Stimulated activated CD4-positive, alpha-beta T cell treated with anti-CD3 and anti-CD28 coated beads, Interleukin-12 subunit alpha, Interleukin-12 subunit beta, amount 100 ng/mL, for 24 hours (primary cell): ENCODE measurements around the gene CHERP.

ENCODE experiments used
- DNase-seq, 2 experiments: peaks; one replicate each; pipeline ENCODE4 v3.0.0-alpha.2; 2020; ENCODE audit warnings: low read depth in 2 of 2

CHERP gene

GRCh38 chr19:16542045-16542909, at the start of gene CHERP:
CHERP (minus strand) TSS chr19:16542437; CDS start chr19:16542378, 59 bp downstream.
- peak; percentile 90 to 91 for DNase-seq

- DNase-seq: no peak
Measured at GRCh38 chr19:16590876-16591802, 48.9 kb upstream of the CHERP start.

- no peak for DNase-seq
Measured at GRCh38 chr19:16589917-16590316, 47.7 kb upstream of the CHERP start.

- no peak for DNase-seq
Measured at GRCh38 chr19:16588824-16589577, 46.8 kb upstream of the CHERP start.

- peak in 1 of 2 experiments; percentile 54 for DNase-seq
Measured at GRCh38 chr19:16587833-16588823, 45.9 kb upstream of the CHERP start.

GRCh38 chr19:16586991-16587832, 45.0 kb upstream of the CHERP start:
- DNase-seq: peak in 1 of 2 experiments; percentile 41

- no peak for DNase-seq
Measured at GRCh38 chr19:16586477-16586871, 44.2 kb upstream of the CHERP start.

GRCh38 chr19:16585808-16586476, 43.7 kb upstream of the CHERP start:
- DNase-seq: no peak

GRCh38 chr19:16585094-16585801, 43.0 kb upstream of the CHERP start:
- DNase-seq: no peak

GRCh38 chr19:16584248-16585093, 42.2 kb upstream of the CHERP start:
- peak; percentile 73 to 87 for DNase-seq

- DNase-seq: no peak
Measured at GRCh38 chr19:16582486-16583261, 40.4 kb upstream of the CHERP start.

GRCh38 chr19:16581971-16582343, 39.7 kb upstream of the CHERP start:
- no peak for DNase-seq

- no peak for DNase-seq
Measured at GRCh38 chr19:16581145-16581970, 39.1 kb upstream of the CHERP start.

- no peak for DNase-seq
Measured at GRCh38 chr19:16579381-16579780, 37.1 kb upstream of the CHERP start.

- DNase-seq: no peak
Measured at GRCh38 chr19:16577531-16577985, 35.3 kb upstream of the CHERP start.
